T-cell (primary cell): ENCODE measurements around the gene C1orf159. TPM values are rescaled to one million over a fixed set of nuclear protein-coding genes. Genes with fewer than 3 reads are reported as not detected.
A peak's percentile ranks its signal among the peaks of the same experiment; 100 is the strongest.
"Not testable (repeated sequence)": the region's sequence is repeated elsewhere in the genome, so short reads cannot be mapped to it uniquely, and the experiment has no call there.

Experiments
- ATAC-seq, 4 experiments: fragments of 200-7000 bp in 3 of 4; fragments of 150-1000 bp in 1 of 4; cut with Tn5 transposase; replicated peaks in 1 of 4; 1 replicate in 3 of 4; 2 replicates in 1 of 4; pipeline ENCODE4 v1.10.0; 2021; ENCODE audit warnings: moderate library complexity in 3 of 4, mild to moderate bottlenecking in 2 of 4, moderate number of reproducible peaks in 1 of 4
- CTCF ChIA-PET, 2 donors: fragments of 300-600 bp; sonication (Branson Sonifier 250); formaldehyde crosslinking; loops; one replicate each; lab custom pipeline; 2022; ENCODE audit warnings: antibody characterized with exemption in 2 of 2; lab: Charles Lee
- POLR2A ChIA-PET, 2 donors: fragments of 300-600 bp; sonication (Branson Sonifier 250); formaldehyde crosslinking; loops; one replicate each; lab custom pipeline; 2022; ENCODE audit warnings: antibody characterized with exemption in 2 of 2; lab: Charles Lee
- DNase-seq, 35 experiments: peaks; one replicate each; pipeline versions ENCODE4 v3.0.0 to v3.0.0-alpha.2; 2013 to 2023
- H3K27ac ChIP-seq: one replicate; pipeline ENCODE4 v1.5.1; 2013; ENCODE audit warnings: low read length
- H3K27me3 ChIP-seq, 2 experiments: replicated peaks in 1 of 2; 1 replicate in 1 of 2; 2 replicates in 1 of 2; pipeline versions ENCODE4 v1.6.1 to v1.7.0; 2013; ENCODE audit warnings: low read length in 1 of 2, mixed read lengths in 1 of 2; ENCODE audit not compliant: control insufficient read depth in 2 of 2, insufficient read depth in 2 of 2; ENCODE audit errors: extremely low read depth in 1 of 2
- H3K36me3 ChIP-seq, 2 donors: 1 replicate in 1 of 2; 2 replicates in 1 of 2; pipeline versions ENCODE4 v1.6.1 to v1.7.0; 2013; ENCODE audit warnings: low read length in 1 of 2; ENCODE audit not compliant: control insufficient read depth in 2 of 2, insufficient read depth in 1 of 2; ENCODE audit errors: extremely low read depth in 1 of 2
- H3K4me1 ChIP-seq, 2 experiments: 1 replicate in 1 of 2; 2 replicates in 1 of 2; pipeline versions ENCODE4 v1.6.1 to v1.7.0; 2013; ENCODE audit warnings: low read length in 2 of 2, mixed read lengths in 1 of 2; ENCODE audit not compliant: insufficient read depth in 2 of 2, control insufficient read depth in 1 of 2; ENCODE audit errors: extremely low read depth in 1 of 2
- H3K4me3 ChIP-seq, 2 donors: 1 replicate in 1 of 2; 2 replicates in 1 of 2; pipeline versions ENCODE4 v1.5.1 to v1.7.0; 2013; ENCODE audit warnings: mild to moderate bottlenecking in 2 of 2, low read length in 1 of 2, moderate library complexity in 1 of 2; ENCODE audit not compliant: control insufficient read depth in 1 of 2; ENCODE audit errors: extremely low read depth in 1 of 2
- H3K9me3 ChIP-seq: 2 replicates; pipeline ENCODE4 v1.7.0; 2013
- H3K27ac Mint-ChIP-seq, 2 donors: one replicate each; pipeline ENCODE4 v1.8.0; 2020 to 2021; ENCODE audit warnings: mild to moderate bottlenecking in 2 of 2, mixed read lengths in 2 of 2
- H3K27me3 Mint-ChIP-seq, 2 donors: one replicate each; pipeline ENCODE4 v1.8.0; 2021 to 2022; ENCODE audit warnings: mixed read lengths in 2 of 2
- H3K36me3 Mint-ChIP-seq: one replicate; pipeline ENCODE4 v1.8.0; 2021; ENCODE audit warnings: mixed read lengths
- H3K4me1 Mint-ChIP-seq, 3 donors: one replicate each; pipeline ENCODE4 v1.8.0; 2020 to 2022; ENCODE audit warnings: mixed read lengths in 3 of 3, mild to moderate bottlenecking in 1 of 3
- H3K4me3 Mint-ChIP-seq, 3 donors: one replicate each; pipeline ENCODE4 v1.8.0; 2020 to 2022; ENCODE audit warnings: mild to moderate bottlenecking in 3 of 3, mixed read lengths in 3 of 3, moderate library complexity in 3 of 3
- H3K9me3 Mint-ChIP-seq, 3 donors: one replicate each; pipeline ENCODE4 v1.8.0; 2020 to 2022; ENCODE audit warnings: mixed read lengths in 3 of 3
- WGBS: methylation state at CpG from one replicate; pipeline ENCODE4 v1.1.5; 2013; ENCODE audit warnings: missing lambda C conversion rate; ENCODE audit not compliant: insufficient coverage; 5-methylcytosine and 5-hydroxymethylcytosine counted together
- total RNA-seq, 35 experiments: library from RNA in 6 of 35; stranded (reverse) in 6 of 35; fragments of 120-200 nt in 1 of 35; gene quantifications; one replicate each; pipeline versions ENCODE4 v1.2.1 to v1.2.4 and lab custom pipeline; 2013 to 2026

C1orf159 gene
- total RNA-seq, 5 donors from 2014 or later (not counting 1 experiment from before 2014, with no cell fraction given) = 20.4 to 37.7 (median 22.5) TPM

GRCh38 chr1:1152431-1152830 lies 36.5 kb upstream of the C1orf159 start:
- H3K27ac Mint-ChIP-seq = peak overlapping the region; percentile 80 to 81

DNA sequence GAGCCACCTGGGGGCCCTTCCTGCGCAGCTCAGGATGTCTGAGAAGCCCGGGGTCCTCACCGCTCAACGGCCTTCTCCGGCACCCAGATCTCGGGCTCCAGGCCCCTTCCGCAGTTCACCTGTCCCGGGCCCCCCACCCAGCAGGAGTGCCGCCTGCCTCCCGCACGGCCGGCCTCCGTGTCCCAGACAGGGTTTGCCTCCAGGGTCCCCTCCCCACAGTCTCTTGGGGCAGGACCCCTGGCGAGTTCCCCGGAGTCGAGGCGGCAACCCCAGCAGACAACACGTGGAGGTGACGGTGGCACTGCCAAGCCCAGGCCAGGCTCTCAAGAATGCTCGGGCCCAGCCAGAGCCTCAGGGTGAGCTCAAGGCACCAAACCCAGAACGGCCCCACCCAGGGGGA lies 35.4 kb upstream of the C1orf159 start:
- ATAC-seq (no peak), DNase-seq (no peak)
- ChIA-PET POLR2A (no interaction called here), CTCF (no interaction called here)
- no peaks in the 10 kb centered on the region for H3K36me3 ChIP-seq
- no peak overlapping the region for H3K4me3 ChIP-seq
- Mint-ChIP-seq H3K9me3 (peaks cover 11 to 24% (median 19%) of the 10 kb centered on the region in 3 donors), H3K36me3 (no peaks in the 10 kb centered on the region), H3K4me1 (peaks cover 0 to 7% (median 4%) of the 10 kb centered on the region in 3 donors), H3K27ac (no peak overlapping the region), H3K27me3 (no peaks in the 10 kb centered on the region), H3K4me3 (no peak overlapping the region)
- 96% methylated on average over 21 of the region's 21 CpGs for WGBS
- H3K27ac ChIP-seq = no peak overlapping the region
- no peaks in the 10 kb centered on the region for H3K9me3 ChIP-seq
- peaks cover 0 to 6% of the 10 kb centered on the region in 2 experiments for H3K27me3 ChIP-seq
- no peaks in the 10 kb centered on the region for H3K4me1 ChIP-seq

More at GRCh38 chr1:1152431-1152830, 36.5 kb upstream of the C1orf159 start:
- H3K4me3 ChIP-seq, H3K4me1 ChIP-seq, H3K4me3 Mint-ChIP-seq, POLR2A ChIA-PET, CTCF ChIA-PET, DNase-seq, H3K27me3 Mint-ChIP-seq, H3K36me3 Mint-ChIP-seq, H3K36me3 ChIP-seq, H3K27me3 ChIP-seq, H3K27ac ChIP-seq, ATAC-seq, H3K4me1 Mint-ChIP-seq, H3K9me3 ChIP-seq: not testable (repeated sequence)
- H3K9me3 Mint-ChIP-seq = peaks cover 11 to 24% (median 19%) of the 10 kb centered on the region in 3 donors
- 95% methylated on average over 13 of the region's 13 CpGs for WGBS

DNA sequence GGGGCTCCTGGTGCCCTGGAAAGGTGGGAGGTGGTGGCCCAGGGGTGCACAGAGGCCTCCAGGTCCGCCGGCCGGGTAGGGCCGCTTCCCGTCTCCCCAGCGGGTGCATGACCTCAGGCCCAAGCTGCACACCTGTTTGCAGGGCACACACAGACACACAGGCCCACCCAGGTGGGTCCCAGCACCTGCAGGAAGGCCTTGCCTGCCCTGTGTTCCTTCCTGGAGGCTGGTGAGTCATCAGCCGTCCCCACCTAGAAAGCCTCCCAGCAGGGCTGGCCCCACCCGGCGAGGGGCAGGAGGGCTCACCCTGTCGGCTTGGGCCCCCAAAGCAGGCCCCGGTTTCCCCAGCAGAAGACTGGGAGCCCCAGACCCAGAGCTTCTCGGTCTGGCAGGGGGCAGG lies 34.2 kb upstream of the C1orf159 start:
- Histone ChIP-seq H3K4me3 (no peak overlapping the region), H3K4me1 (peaks cover 0 to 3% of the 10 kb centered on the region in 2 experiments), H3K27me3 (peaks cover 0 to 18% of the 10 kb centered on the region in 2 experiments), H3K36me3 (no peaks in the 10 kb centered on the region), H3K9me3 (no peaks in the 10 kb centered on the region), H3K27ac (no peak overlapping the region)
- no peak for DNase-seq
- no peaks in the 10 kb centered on the region for H3K36me3 Mint-ChIP-seq
- H3K27ac Mint-ChIP-seq = no peak overlapping the region
- ChIA-PET CTCF (no interaction called here), POLR2A (no interaction called here)
- peak in 2 of 4 experiments; percentile 43 to 46 for ATAC-seq
- 61% methylated on average over 11 of the region's 12 CpGs for WGBS
- no peaks in the 10 kb centered on the region for H3K27me3 Mint-ChIP-seq
- H3K4me3 Mint-ChIP-seq = no peak overlapping the region
- peaks cover 0 to 7% (median 7%) of the 10 kb centered on the region in 3 donors for H3K4me1 Mint-ChIP-seq
- peaks cover 11 to 20% (median 19%) of the 10 kb centered on the region in 3 donors for H3K9me3 Mint-ChIP-seq

- no peaks in the 10 kb centered on the region for H3K27me3 Mint-ChIP-seq
Measured at GRCh38 chr1:1149416-1149815, 33.5 kb upstream of the C1orf159 start.

GRCh38 chr1:1148569-1148968 lies 32.7 kb upstream of the C1orf159 start:
- H3K36me3 Mint-ChIP-seq = no peaks in the 10 kb centered on the region
- H3K4me3 Mint-ChIP-seq = no peak overlapping the region
- DNase-seq (no peak), ATAC-seq (no peak)
- no peaks in the 10 kb centered on the region for H3K36me3 ChIP-seq
- no peaks in the 10 kb centered on the region for H3K27me3 Mint-ChIP-seq
- CTCF ChIA-PET = no interaction called here
- H3K27me3 ChIP-seq = peaks cover 0 to 22% of the 10 kb centered on the region in 2 experiments
- POLR2A ChIA-PET = no interaction called here
- no peak overlapping the region for H3K4me3 ChIP-seq
- no peak overlapping the region for H3K27ac ChIP-seq
- H3K27ac Mint-ChIP-seq = no peak overlapping the region
- peaks cover 5 to 15% (median 7%) of the 10 kb centered on the region in 3 donors for H3K4me1 Mint-ChIP-seq
- peaks cover 11 to 14% (median 14%) of the 10 kb centered on the region in 3 donors for H3K9me3 Mint-ChIP-seq
- no peaks in the 10 kb centered on the region for H3K9me3 ChIP-seq
- H3K4me1 ChIP-seq = peaks cover 5 to 19% of the 10 kb centered on the region in 2 experiments
- 91% methylated on average over 23 of the region's 24 CpGs for WGBS

More at GRCh38 chr1:1149416-1149815, 33.5 kb upstream of the C1orf159 start:
- no peak overlapping the region for H3K27ac Mint-ChIP-seq
- Histone ChIP-seq H3K27me3 (peaks cover 0 to 22% of the 10 kb centered on the region in 2 experiments), H3K36me3 (no peaks in the 10 kb centered on the region), H3K27ac (no peak overlapping the region), H3K9me3 (no peaks in the 10 kb centered on the region), H3K4me3 (no peak overlapping the region), H3K4me1 (peaks cover 2 to 10% of the 10 kb centered on the region in 2 experiments)
- ChIA-PET POLR2A (no interaction called here), CTCF (no interaction called here)
- H3K9me3 Mint-ChIP-seq = peaks cover 11 to 19% (median 19%) of the 10 kb centered on the region in 3 donors
- H3K4me1 Mint-ChIP-seq = peaks cover 0 to 7% (median 7%) of the 10 kb centered on the region in 3 donors
- DNase-seq (no peak), ATAC-seq (no peak)
- H3K36me3 Mint-ChIP-seq = no peaks in the 10 kb centered on the region
- WGBS = 84% methylated on average over 14 of the region's 15 CpGs
- H3K4me3 Mint-ChIP-seq = no peak overlapping the region

DNA sequence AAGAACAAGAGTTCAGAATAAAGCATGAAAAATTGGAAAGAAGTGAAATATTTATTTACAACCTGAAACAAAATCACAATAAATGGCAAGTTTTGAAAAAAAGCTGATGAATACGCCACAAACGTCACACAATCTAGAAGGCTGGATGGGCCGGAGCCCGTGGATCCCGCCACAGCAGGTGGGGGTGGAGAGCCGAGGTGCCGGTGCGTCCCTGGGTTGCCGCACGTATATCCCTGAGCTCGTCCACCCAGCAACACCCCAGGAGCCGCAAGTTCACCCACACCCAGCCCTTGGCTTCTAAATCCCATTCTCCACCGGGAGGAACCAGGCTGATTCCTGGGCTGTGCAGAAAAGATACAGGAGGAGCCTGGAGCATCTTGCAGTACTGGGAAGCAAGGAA lies 32.2 kb upstream of the C1orf159 start:
- H3K27me3 Mint-ChIP-seq = no peaks in the 10 kb centered on the region
- peaks cover 0 to 26% of the 10 kb centered on the region in 2 experiments for H3K27me3 ChIP-seq
- peaks cover 5 to 11% (median 7%) of the 10 kb centered on the region in 3 donors for H3K4me1 Mint-ChIP-seq
- H3K27ac Mint-ChIP-seq = no peak overlapping the region
- no peaks in the 10 kb centered on the region for H3K36me3 Mint-ChIP-seq
- CTCF ChIA-PET = no interaction called here
- no peak overlapping the region for H3K27ac ChIP-seq
- 84% methylated on average over 8 of the region's 13 CpGs for whole genome bisulfite sequencing
- peaks cover 5 to 24% of the 10 kb centered on the region in 2 experiments for H3K4me1 ChIP-seq
- ATAC-seq (no peak), DNase-seq (no peak)
- peaks cover 7 to 9% (median 9%) of the 10 kb centered on the region in 3 donors for H3K9me3 Mint-ChIP-seq
- H3K4me3 ChIP-seq = no peak overlapping the region
- H3K36me3 ChIP-seq = no peaks in the 10 kb centered on the region
- H3K9me3 ChIP-seq = no peaks in the 10 kb centered on the region
- H3K4me3 Mint-ChIP-seq = no peak overlapping the region
- POLR2A ChIA-PET = no interaction called here
